HCT116 (cell line): Measurements from ENCODE around the gene ENTPD8.

Experiments
- ATF3 ChIP-seq: IDR thresholded peaks from 2 replicates; pipeline ENCODE4 v1.6.1; 2012
- CBX3 ChIP-seq: IDR thresholded peaks from 2 replicates; pipeline ENCODE4 v1.6.1; 2012; ENCODE audit warnings: low read depth
- SIN3A ChIP-seq: IDR thresholded peaks from 2 replicates; pipeline ENCODE4 v1.6.1; 2012; ENCODE audit warnings: low read depth

GRCh38 chr9:137439158-137439714, 1.9 kb downstream of the ENTPD8 start:
- TF ChIP-seq CBX3 (no peak), ATF3 (no peak), SIN3A (no peak)
